ENCODE measurements around the gene PTK6. TPM values are rescaled to one million over a fixed set of nuclear protein-coding genes. Genes with fewer than 3 reads are reported as not detected.
A peak's percentile ranks its signal among the peaks of the same experiment; 100 is the strongest.

The PTK6 gene
- total RNA-seq, 1 donor from 2014 or later, result 0.12 TPM

DNA sequence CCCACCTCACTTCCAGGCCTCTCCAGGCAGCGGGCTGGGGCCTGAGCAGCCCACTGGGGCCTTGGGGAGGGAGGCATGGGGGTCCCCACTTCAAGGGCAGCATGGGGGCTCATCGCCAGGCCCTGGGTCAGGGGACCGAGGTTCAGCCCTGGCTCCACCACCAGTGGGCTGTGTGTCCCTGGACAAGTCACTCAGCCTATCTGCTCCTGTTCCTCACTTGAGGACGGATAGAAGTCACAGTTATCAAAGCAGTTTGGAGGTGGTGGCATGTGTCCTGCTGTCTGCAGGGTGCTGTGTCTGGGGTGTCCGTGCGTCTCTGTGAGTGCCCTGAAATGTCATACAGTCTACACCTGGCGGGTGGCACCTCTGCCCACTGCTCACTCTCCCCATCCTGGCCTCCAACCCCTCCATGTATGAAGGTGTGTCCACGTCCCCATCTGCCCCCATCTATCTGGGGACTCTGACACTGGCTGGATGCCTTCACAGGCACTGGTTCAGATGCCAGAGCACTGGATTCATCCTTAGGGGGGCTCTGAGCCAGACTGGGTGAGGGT lies 41.9 kb downstream of the PTK6 start:
- Mint-ChIP-seq H3K4me3 (no peak overlapping the region), H3K27ac (no peak overlapping the region), H3K27me3 (peaks cover 13% of the 10 kb centered on the region), H3K36me3 (no peaks in the 10 kb centered on the region), H3K4me1 (ENCODE audit: unreplicated experiment) (no peaks in the 10 kb centered on the region), H3K9me3 (no peaks in the 10 kb centered on the region)
- no peak for DNase-seq (ENCODE audit: extremely low spot score, unreplicated experiment)
- TF ChIP-seq CTCF (conservative IDR thresholded peaks at IDR 0.05), result no peak

- H3K27me3 Mint-ChIP-seq, result peaks cover 16% of the 10 kb centered on the region
- no peaks in the 10 kb centered on the region for H3K4me1 Mint-ChIP-seq (ENCODE audit: unreplicated experiment)
- no peak for TF ChIP-seq CTCF (conservative IDR thresholded peaks at IDR 0.05)
- H3K36me3 Mint-ChIP-seq, result no peaks in the 10 kb centered on the region
- peak; percentile 69 for DNase-seq (ENCODE audit: extremely low spot score, unreplicated experiment)
- H3K9me3 Mint-ChIP-seq, result no peaks in the 10 kb centered on the region
- H3K27ac Mint-ChIP-seq, result no peak overlapping the region
- no peak overlapping the region for H3K4me3 Mint-ChIP-seq
Measured at GRCh38 chr20:63494420-63495166, 42.6 kb downstream of the PTK6 start.

GRCh38 chr20:63494084-63494419 lies 43.1 kb downstream of the PTK6 start:
- Mint-ChIP-seq H3K4me1 (ENCODE audit: unreplicated experiment) (no peaks in the 10 kb centered on the region), H3K36me3 (no peaks in the 10 kb centered on the region), H3K27ac (no peak overlapping the region), H3K4me3 (no peak overlapping the region), H3K9me3 (no peaks in the 10 kb centered on the region), H3K27me3 (peaks cover 21% of the 10 kb centered on the region)
- no peak for TF ChIP-seq CTCF (conservative IDR thresholded peaks at IDR 0.05)
- DNase-seq (ENCODE audit: extremely low spot score, unreplicated experiment), result no peak

GRCh38 chr20:63493563-63494020 lies 43.6 kb downstream of the PTK6 start:
- DNase-seq (ENCODE audit: extremely low spot score, unreplicated experiment), result peak; percentile 65
- Mint-ChIP-seq H3K27me3 (peaks cover 24% of the 10 kb centered on the region), H3K9me3 (no peaks in the 10 kb centered on the region), H3K4me3 (no peak overlapping the region), H3K27ac (no peak overlapping the region), H3K36me3 (no peaks in the 10 kb centered on the region), H3K4me1 (ENCODE audit: unreplicated experiment) (no peaks in the 10 kb centered on the region)
- TF ChIP-seq CTCF (conservative IDR thresholded peaks at IDR 0.05), result no peak

DNA sequence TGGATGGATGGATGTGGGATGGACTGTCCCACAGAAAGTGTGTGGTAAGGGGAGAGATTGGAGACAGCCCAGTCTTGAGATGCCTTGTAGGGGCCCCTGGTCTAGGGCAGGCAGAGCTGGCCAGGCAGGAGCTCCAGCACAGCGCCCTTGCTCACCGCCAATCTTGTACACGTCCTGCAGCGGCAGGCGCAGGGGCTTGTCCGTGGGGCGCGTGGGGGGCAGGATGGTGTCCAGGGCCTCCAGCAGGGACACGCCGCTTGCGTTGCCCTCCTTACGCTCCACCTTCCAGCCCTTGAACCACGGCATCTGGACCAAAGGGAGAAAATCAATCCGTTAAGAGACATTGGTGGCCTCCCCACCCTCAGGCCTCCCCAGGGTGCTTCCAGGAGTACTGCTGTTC lies 44.2 kb downstream of the PTK6 start:
- DNase-seq (ENCODE audit: extremely low spot score, unreplicated experiment), result peak; percentile 63
- no peak overlapping the region for H3K4me3 Mint-ChIP-seq
- no peaks in the 10 kb centered on the region for H3K4me1 Mint-ChIP-seq (ENCODE audit: unreplicated experiment)
- TF ChIP-seq CTCF (conservative IDR thresholded peaks at IDR 0.05), result no peak
- no peaks in the 10 kb centered on the region for H3K36me3 Mint-ChIP-seq
- peaks cover 24% of the 10 kb centered on the region for H3K27me3 Mint-ChIP-seq
- H3K27ac Mint-ChIP-seq, result no peak overlapping the region
- no peaks in the 10 kb centered on the region for H3K9me3 Mint-ChIP-seq
